GM12878 (cell line): Measurements from ENCODE around the gene U2AF2. TPM values are rescaled to one million over a fixed set of nuclear protein-coding genes. Genes with fewer than 3 reads are reported as not detected.

Source experiments
- ATAC-seq: fragments of 200-7000 bp; cut with Tn5 transposase; 3 replicates; pipeline ENCODE4 v1.9.1; 2020; ENCODE audit warnings: mild to moderate bottlenecking, moderate library complexity
- BruUV-seq: library from RNA; stranded (reverse); fragments of 400-500 nt; replicated peaks from 2 replicates; lab custom pipeline; 2021; lab: Mats Ljungman, UMichigan
- CTCF ChIA-PET: fragments of 300-600 bp; sonication (Branson Sonifier 250); formaldehyde crosslinking; extraction: SDS; loops from one replicate; lab custom pipeline; 2021; ENCODE audit warnings: inconsistent platforms; lab: Yijun Ruan, JAX
- POLR2A ChIA-PET: fragments of 350-600 bp; formaldehyde crosslinking; extraction: SDS; loops from one replicate; lab custom pipeline; 2021; ENCODE audit warnings: inconsistent platforms; lab: Charles Lee
- RAD21 ChIA-PET: fragments of 300-600 bp; sonication (Branson Sonifier 250); formaldehyde crosslinking; loops from one replicate; lab custom pipeline; 2023; ENCODE audit warnings: antibody characterized with exemption; ENCODE audit not compliant: unreplicated experiment; lab: Charles Lee
- SMC1A ChIA-PET: fragments of 300-600 bp; sonication (Branson Sonifier 250); formaldehyde crosslinking; loops from one replicate; lab custom pipeline; 2023; ENCODE audit not compliant: unreplicated experiment, uncharacterized antibody; lab: Charles Lee
- DNase-seq: peaks from one replicate; pipeline ENCODE4 v3.0.0-alpha.2; 2011; ENCODE audit warnings: low read depth, low spot score
- FAIRE-seq: peaks from 3 replicates; lab custom pipeline; 2011; peaks lifted over from hg19 to GRCh38; lab: Jason Lieb, UNC
- H2AFZ ChIP-seq: 2 replicates; pipeline ENCODE4 v1.6.0; 2011; ENCODE audit warnings: low read depth, low read length, control low read depth; ENCODE audit not compliant: control insufficient read depth
- H3K27ac ChIP-seq: 2 replicates; pipeline ENCODE4 v1.5.1; 2011; ENCODE audit warnings: control low read depth; ENCODE audit not compliant: control insufficient read depth, insufficient read depth
- H3K27me3 ChIP-seq, 2 experiments: replicated peaks in 1 of 2; 2 replicates each; pipeline versions ENCODE4 v1.6.0 to v1.6.1; 2011; ENCODE audit warnings: low read length in 1 of 2; ENCODE audit not compliant: control insufficient read depth in 2 of 2, insufficient read depth in 2 of 2
- H3K36me3 ChIP-seq, 2 experiments: 2 replicates each; pipeline ENCODE4 v1.5.1; 2011; ENCODE audit warnings: low read length in 1 of 2; ENCODE audit not compliant: control insufficient read depth in 2 of 2, insufficient read depth in 2 of 2
- H3K4me1 ChIP-seq: 2 replicates; pipeline ENCODE4 v1.6.1; 2011; ENCODE audit warnings: mild to moderate bottlenecking, low read length, moderate library complexity, mixed read lengths; ENCODE audit not compliant: control insufficient read depth, insufficient read depth
- H3K4me2 ChIP-seq: 2 replicates; pipeline ENCODE4 v1.6.0; 2011; ENCODE audit warnings: control low read depth; ENCODE audit not compliant: control insufficient read depth, insufficient read depth
- H3K4me3 ChIP-seq: fragments of 200-600 bp; sonication (generic); 2 replicates; pipeline ENCODE4 v1.5.1; 2016
- H3K79me2 ChIP-seq: 2 replicates; pipeline ENCODE4 v1.6.0; 2011; ENCODE audit warnings: low read length; ENCODE audit not compliant: control insufficient read depth, insufficient read depth
- H3K9ac ChIP-seq: 2 replicates; pipeline ENCODE4 v1.8.0; 2011; ENCODE audit warnings: low read length, control low read depth, mixed read lengths; ENCODE audit not compliant: control insufficient read depth, insufficient read depth
- H3K9me3 ChIP-seq: replicated peaks from 3 replicates; pipeline ENCODE4 v1.5.1; 2011; ENCODE audit warnings: mild to moderate bottlenecking, low read length; ENCODE audit not compliant: control insufficient read depth, insufficient read depth
- H4K20me1 ChIP-seq: 2 replicates; pipeline ENCODE4 v1.6.0; 2011; ENCODE audit not compliant: control insufficient read depth, insufficient read depth
- ATF7 ChIP-seq: fragments of 450-650 bp; IDR thresholded peaks from 2 replicates; pipeline ENCODE4 v1.6.1; 2016; ENCODE audit warnings: low read depth, mild to moderate bottlenecking
- BCL3 ChIP-seq: IDR thresholded peaks from 2 replicates; pipeline ENCODE4 v1.6.1; 2011; ENCODE audit warnings: borderline replicate concordance, low read depth, mild to moderate bottlenecking, moderate library complexity, low read length; ENCODE audit not compliant: insufficient read depth, poor library complexity, severe bottlenecking
- CHD2 ChIP-seq: IDR thresholded peaks from 2 replicates; pipeline ENCODE4 v1.6.1; 2011; ENCODE audit warnings: low read depth, low read length, improper control_type of control experiment, borderline replicate concordance
- CHD4 ChIP-seq: fragments of 200-600 bp; sonication (generic); IDR thresholded peaks from 2 replicates; pipeline ENCODE4 v1.6.1; 2016; ENCODE audit warnings: mild to moderate bottlenecking
- EGR1 ChIP-seq, 2 experiments: IDR thresholded peaks; 1 replicate in 1 of 2; 2 replicates in 1 of 2; pipeline ENCODE4 v1.6.1; 2011 to 2012; ENCODE audit warnings: low read depth in 2 of 2, low read length in 2 of 2, borderline replicate concordance in 1 of 2, mild to moderate bottlenecking in 1 of 2, moderate library complexity in 1 of 2
- HCFC1 ChIP-seq: fragments of 150-350 bp; IDR thresholded peaks from 2 replicates; pipeline ENCODE4 v1.6.1; 2014; ENCODE audit warnings: low read length
- IKZF2 ChIP-seq, 2 experiments: fragments of 450-650 bp; IDR thresholded peaks; 2 replicates each; pipeline ENCODE4 v1.6.1; 2017; ENCODE audit warnings: mild to moderate bottlenecking in 2 of 2, moderate library complexity in 2 of 2
- MEF2B ChIP-seq: fragments of 450-650 bp; IDR thresholded peaks from 2 replicates; pipeline ENCODE4 v1.6.1; 2018; ENCODE audit warnings: mild to moderate bottlenecking, moderate library complexity; ENCODE audit not compliant: partially characterized antibody, poor library complexity, severe bottlenecking
- NR2C1 ChIP-seq: fragments of 450-650 bp; IDR thresholded peaks from 2 replicates; pipeline ENCODE4 v1.6.1; 2017; ENCODE audit warnings: antibody characterized with exemption, mild to moderate bottlenecking, moderate library complexity
- NR2F1 ChIP-seq: fragments of 450-650 bp; conservative IDR thresholded peaks from 2 replicates; pipeline ENCODE4 v1.6.1; 2017; ENCODE audit warnings: mild to moderate bottlenecking
- PKNOX1 ChIP-seq: fragments of 450-650 bp; IDR thresholded peaks from 2 replicates; pipeline ENCODE4 v1.6.1; 2016; ENCODE audit warnings: mild to moderate bottlenecking
- PML ChIP-seq: IDR thresholded peaks from 2 replicates; pipeline ENCODE4 v1.6.1; 2012; ENCODE audit warnings: low read length, inconsistent platforms
- POLR2A ChIP-seq: IDR thresholded peaks from 2 replicates; pipeline ENCODE4 v1.6.1; 2011; ENCODE audit warnings: low read depth, mild to moderate bottlenecking, low read length
- RBBP5 ChIP-seq: fragments of 200-600 bp; sonication (generic); conservative IDR thresholded peaks from 2 replicates; pipeline ENCODE4 v1.6.1; 2016
- SPI1 ChIP-seq: IDR thresholded peaks from 2 replicates; pipeline ENCODE4 v1.6.1; 2011; ENCODE audit warnings: low read depth, mild to moderate bottlenecking, low read length, moderate library complexity, borderline replicate concordance; ENCODE audit not compliant: insufficient read depth
- SUZ12 ChIP-seq: fragments of 200-600 bp; sonication (generic); IDR thresholded peaks from one replicate; pipeline ENCODE4 v1.6.1; 2018; ENCODE audit warnings: antibody characterized with exemption, mild to moderate bottlenecking; ENCODE audit not compliant: unreplicated experiment
- WRNIP1 ChIP-seq: IDR thresholded peaks from 2 replicates; pipeline ENCODE4 v1.6.1; 2011; ENCODE audit warnings: low read depth, low read length, improper control_type of control experiment, borderline replicate concordance
- WGBS: methylation state at CpG from one replicate; pipeline ENCODE4 v1.1.6; 2016; ENCODE audit warnings: low lambda C conversion rate; ENCODE audit not compliant: insufficient replicate concordance, insufficient coverage; ENCODE audit errors: missing lambda C conversion rate; 5-methylcytosine and 5-hydroxymethylcytosine counted together
- in situ Hi-C: fragments of 300-500 bp; cut with MboI; formaldehyde crosslinking; loops from 9 replicates; pipeline ENCODE4 v1.14.3; 2018; ENCODE audit warnings: mixed read lengths
- intact Hi-C: fragments of 100-400 bp; cut with micrococcal nuclease; formaldehyde crosslinking; loops from one replicate; pipeline ENCODE4 v1.14.2; 2022; ENCODE audit not compliant: unreplicated experiment
- polyA plus RNA-seq, 11 experiments: library from polyadenylated mRNA; depleted of rRNA in 4 of 11; unstranded in 6 of 11; stranded (reverse) in 5 of 11; fragments of >200 nt; fragmentation: Nextera tagmentation in 4 of 11; fragmentation: Illumina TruSeq in 1 of 11; extraction: Ambion mirVana in 4 of 11; extraction: Trizol in 1 of 11; gene quantifications; 1 replicate in 1 of 11; 2 replicates in 10 of 11; pipeline versions ENCODE4 v1.2.1 to v1.2.3, GENCODE V29; 2011 to 2016; ENCODE audit warnings: inconsistent platforms in 2 of 11, missing spikeins in 2 of 11, low read depth in 1 of 11
- total RNA-seq, 4 experiments: library from RNA; depleted of rRNA in 3 of 4; stranded (reverse); fragments of >200 nt in 3 of 4; fragmentation: Illumina TruSeq in 1 of 4; extraction: Trizol in 1 of 4; gene quantifications; 2 replicates each; pipeline versions ENCODE4 v1.2.1 to v1.2.3, GENCODE V29; 2013 to 2021

U2AF2 gene
- total and polyA plus RNA-seq, 10 of the 15 experiments (the other 5 are each of a cell fraction or from before 2014, with no cell fraction given): 3.0 to 338 (median 130) TPM

GRCh38 chr19:55605207-55605636 lies 49.6 kb upstream of the U2AF2 start (continued):
- TF ChIP-seq PKNOX1 (no peak), CHD4 (no peak), NR2C1 (no peak; the same call in 1 of the 2 replicates), EGR1 (IDR thresholded peaks at IDR 0.05; ENCODE audit: borderline replicate concordance in 1 of 2, low read depth in 2 of 2, low read length in 2 of 2) (peak in 1 of 2 experiments; percentile 71; a peak in 2 of 3 replicates)
- TF ChIP-seq, all 136 proteins: peak for 19

- ChIA-PET CTCF (interaction anchor here (0.6 to 4.6 kb wide), 22 partner anchors 13 to 266 kb away, joined by 3 to 76 read pairs (median 5); partner anchors contain the start of genes ISOC2, KMT5C, TMEM238 and U2AF2), SMC1A (interaction anchor here (0.8 to 2.2 kb wide), 13 partner anchors 7 to 129 kb away, joined by 3 to 10 read pairs (median 5); partner anchors contain the start of genes ZNF628 and ZNF784), POLR2A (interaction anchor here (0.6 to 2.4 kb wide), 12 partner anchors 19 to 198 kb away, joined by 3 to 21 read pairs (median 5); partner anchors contain the start of genes UBE2S, ZNF580, ZNF628 and ZNF784), RAD21 (interaction anchor here (0.7 to 3.3 kb wide), 12 partner anchors 15 to 326 kb away, joined by 3 to 29 read pairs (median 4); partner anchors contain the start of genes CCDC106, HSPBP1, ZNF628 and ZNF784)
- Histone ChIP-seq H3K4me3 (peak within 1 kb of the TSS; percentile 69), H3K27me3 (no peaks in the 10 kb centered on the region), H3K9me3 (peaks cover 2% of the 10 kb centered on the region; the same call in 1 of the 3 replicates), H3K27ac (peak within 1 kb of the TSS; percentile 90), H3K9ac (peak within 1 kb of the TSS; percentile 77), H3K79me2 (peaks cover 33% of the 10 kb centered on the region), H2AFZ (peak within 1 kb of the TSS; percentile 61), H3K4me1 (peaks cover 10% of the 10 kb centered on the region; the same call in 1 of the 2 replicates), H3K36me3 (peaks cover 0 to 12% of the 10 kb centered on the region in 2 experiments), H3K4me2 (peak within 1 kb of the TSS; percentile 99), H4K20me1 (no peaks in the 10 kb centered on the region)
- no TSS peak for BruUV-seq
- FAIRE-seq: peak; percentile 95
- in situ Hi-C loops (no loop called here), intact Hi-C loops (loop anchor here (1.0 kb wide), 2 partner anchors 89 to 267 kb away; partner anchors contain the start of gene KMT5C)
- peak; percentile 57 for DNase-seq
- WGBS: 1% methylated on average over 27 of the region's 44 CpGs
- peak; percentile 68 for ATAC-seq
- peak; percentile 35; the same call in 1 of the 2 replicates for TF ChIP-seq PML
- peak; percentile 41; the same call in 1 of the 2 replicates for TF ChIP-seq ATF7
- TF ChIP-seq HCFC1: peak; percentile 31; the same call in 1 of the 2 replicates
- TF ChIP-seq CHD2: 0 out of 2 replicates have a peak, but pooled peaks have one; percentile 35
- peak; percentile 52 for TF ChIP-seq MEF2B
- no peak for TF ChIP-seq SUZ12
- TF ChIP-seq RBBP5: no peak
- TF ChIP-seq SPI1: 0 out of 2 replicates have a peak, but pooled peaks have one; percentile 17
- no peak for TF ChIP-seq BCL3
- no peak for TF ChIP-seq NR2F1
- peak; percentile 57 to 68; a peak in 3 of 4 replicates for TF ChIP-seq IKZF2 (IDR thresholded peaks at IDR 0.05)
- peak; percentile 49 for TF ChIP-seq POLR2A
- TF ChIP-seq WRNIP1: no peak
Measured at GRCh38 chr19:55605637-55606470, 49.0 kb upstream of the U2AF2 start, which contains the start of gene ZNF865. Gene ZNF865 (plus strand): TSS chr19:55605647. CDS start chr19:55613619, 7,972 bp downstream.
